ENCODE results near the gene TADA2A. TPM values are rescaled to one million over a fixed set of nuclear protein-coding genes. Genes with fewer than 3 reads are reported as not detected.

The TADA2A gene
- total and polyA plus RNA-seq, 8 donors = 5.2 to 11.9 (median 9.4) TPM

GRCh38 chr17:37470181-37470580, 63.5 kb downstream of the TADA2A start:
- no peak for FAIRE-seq
- no peak for ATAC-seq
- Histone ChIP-seq H3K36me3 (peaks cover 0 to 42% (median 16%) of the 10 kb centered on the region in 3 donors), H3K4me3 (no peak overlapping the region), H3K4me1 (no peaks in the 10 kb centered on the region), H3K27ac (no peak overlapping the region), H3K9me3 (no peaks in the 10 kb centered on the region), H3K27me3 (no peaks in the 10 kb centered on the region)
- WGBS, 2 donors = 90 to 94% methylated on average over 7 of the region's 7 CpGs
- DNase-seq = no peak
- intact Hi-C loops (cut with DNase I) = no loop called here
- TF ChIP-seq CTCF (IDR thresholded peaks at IDR 0.05) = no peak

GRCh38 chr17:37475731-37476420, 69.2 kb downstream of the TADA2A start:
- Histone ChIP-seq H3K27me3 (no peaks in the 10 kb centered on the region), H3K27ac (no peak overlapping the region), H3K9me3 (no peaks in the 10 kb centered on the region), H3K4me3 (no peak overlapping the region), H3K4me1 (no peaks in the 10 kb centered on the region), H3K36me3 (peaks cover 0 to 63% (median 32%) of the 10 kb centered on the region in 3 donors)
- FAIRE-seq (no peak), ATAC-seq (no peak), DNase-seq (no peak)
- WGBS, 2 donors = 94 to 97% methylated on average over 1 of the region's 1 CpG
- intact Hi-C loops (cut with DNase I) = no loop called here
- no peak for TF ChIP-seq CTCF (IDR thresholded peaks at IDR 0.05)

GRCh38 chr17:37476431-37477120, 69.9 kb downstream of the TADA2A start:
- Histone ChIP-seq H3K4me1 (no peaks in the 10 kb centered on the region), H3K27me3 (no peaks in the 10 kb centered on the region), H3K27ac (no peak overlapping the region), H3K9me3 (no peaks in the 10 kb centered on the region), H3K36me3 (peaks cover 0 to 58% (median 32%) of the 10 kb centered on the region in 3 donors), H3K4me3 (no peak overlapping the region)
- TF ChIP-seq CTCF (IDR thresholded peaks at IDR 0.05) = no peak
- ATAC-seq (peak in 1 of 4 donors; percentile 45), DNase-seq (no peak), FAIRE-seq (no peak)
- WGBS, 2 donors = 77% methylated on average over 4 of the region's 4 CpGs
- intact Hi-C loops (cut with DNase I) = no loop called here

GRCh38 chr17:37478187-37478586, 71.5 kb downstream of the TADA2A start:
- Histone ChIP-seq H3K4me3 (no peak overlapping the region), H3K27ac (no peak overlapping the region), H3K36me3 (peaks cover 0 to 58% (median 32%) of the 10 kb centered on the region in 3 donors), H3K27me3 (no peaks in the 10 kb centered on the region), H3K4me1 (no peaks in the 10 kb centered on the region), H3K9me3 (no peaks in the 10 kb centered on the region)
- TF ChIP-seq CTCF (IDR thresholded peaks at IDR 0.05) = no peak
- ATAC-seq (peak in 1 of 4 donors; percentile 46), FAIRE-seq (no peak), DNase-seq (no peak)
- intact Hi-C loops (cut with DNase I) = no loop called here
- WGBS, 2 donors = 87 to 90% methylated on average over 2 of the region's 2 CpGs

GRCh38 chr17:37479025-37479424, 72.3 kb downstream of the TADA2A start:
- H3K36me3 ChIP-seq = peaks cover 0 to 53% (median 23%) of the 10 kb centered on the region in 3 donors
- intact Hi-C loops (cut with DNase I) = no loop called here

More at GRCh38 chr17:37479025-37479424, 72.3 kb downstream of the TADA2A start:
- FAIRE-seq (no peak), ATAC-seq (no peak), DNase-seq (no peak)
- H3K9me3 ChIP-seq = no peaks in the 10 kb centered on the region
- no peaks in the 10 kb centered on the region for H3K27me3 ChIP-seq
- no peaks in the 10 kb centered on the region for H3K4me1 ChIP-seq
- WGBS, 2 donors = 94 to 98% methylated on average over 1 of the region's 1 CpG
- H3K4me3 ChIP-seq = no peak overlapping the region
- TF ChIP-seq CTCF (IDR thresholded peaks at IDR 0.05) = no peak
- H3K27ac ChIP-seq = no peak overlapping the region

Measured in pancreas (tissue), 10 donors.